Keratinocyte (primary cell): ENCODE data around the gene NT5E. TPM values are rescaled to one million over a fixed set of nuclear protein-coding genes. Genes with fewer than 3 reads are reported as not detected.

ENCODE experiments used
- DNase-seq: peaks from one replicate; pipeline ENCODE4 v3.0.0-alpha.2; 2011; ENCODE audit warnings: low read depth, missing footprints, low spot score
- FAIRE-seq: peaks from 2 replicates; lab custom pipeline; 2011; peaks lifted over from hg19 to GRCh38; lab: Jason Lieb, UNC
- H2AFZ ChIP-seq: 2 replicates; pipeline ENCODE4 v1.6.0; 2012; ENCODE audit warnings: low read length, control low read depth, inconsistent platforms; ENCODE audit not compliant: control insufficient read depth
- H3K27ac ChIP-seq: 2 replicates; pipeline ENCODE4 v1.5.1; 2011; ENCODE audit warnings: low read length; ENCODE audit not compliant: control insufficient read depth, insufficient read depth
- H3K27me3 ChIP-seq: 3 replicates; pipeline ENCODE4 v1.6.0; 2011; ENCODE audit warnings: low read length; ENCODE audit not compliant: control insufficient read depth, insufficient read depth; ENCODE audit errors: extremely low read depth
- H3K36me3 ChIP-seq, 2 experiments: 2 replicates in 1 of 2; 3 replicates in 1 of 2; pipeline ENCODE4 v1.5.1; 2011; ENCODE audit warnings: low read length in 2 of 2, mild to moderate bottlenecking in 1 of 2; ENCODE audit not compliant: control insufficient read depth in 2 of 2, insufficient read depth in 2 of 2; ENCODE audit errors: extremely low read depth in 1 of 2
- H3K4me1 ChIP-seq: 3 replicates; pipeline ENCODE4 v1.5.1; 2011; ENCODE audit warnings: low read length; ENCODE audit not compliant: control insufficient read depth, insufficient read depth; ENCODE audit errors: extremely low read depth
- H3K4me2 ChIP-seq: 3 replicates; pipeline ENCODE4 v1.6.0; 2011; ENCODE audit warnings: low read depth, low read length; ENCODE audit not compliant: control insufficient read depth, insufficient read depth; ENCODE audit errors: extremely low read depth
- H3K4me3 ChIP-seq, 3 experiments: fragments of 200-600 bp in 1 of 3; sonication (generic) in 1 of 3; 2 replicates in 2 of 3; 3 replicates in 1 of 3; pipeline ENCODE4 v1.5.1; 2011 to 2016; ENCODE audit warnings: low read length in 3 of 3, mild to moderate bottlenecking in 3 of 3, control low read depth in 2 of 3, inconsistent platforms in 1 of 3, low read depth in 1 of 3, mixed read lengths in 1 of 3, mixed run types in 1 of 3, moderate library complexity in 1 of 3; ENCODE audit not compliant: control insufficient read depth in 2 of 3, insufficient read depth in 2 of 3; ENCODE audit errors: extremely low read depth in 1 of 3
- H3K79me2 ChIP-seq: 2 replicates; pipeline ENCODE4 v1.6.0; 2012; ENCODE audit warnings: low read length; ENCODE audit not compliant: control insufficient read depth, insufficient read depth
- H3K9ac ChIP-seq: 3 replicates; pipeline ENCODE4 v1.6.0; 2011; ENCODE audit warnings: low read length; ENCODE audit not compliant: control insufficient read depth, insufficient read depth; ENCODE audit errors: extremely low read depth
- H3K9me1 ChIP-seq: 3 replicates; pipeline ENCODE4 v1.6.0; 2011; ENCODE audit warnings: low read length; ENCODE audit not compliant: control insufficient read depth, insufficient read depth; ENCODE audit errors: extremely low read depth
- H3K9me3 ChIP-seq: 2 replicates; pipeline ENCODE4 v1.5.1; 2012; ENCODE audit warnings: low read depth, low read length; ENCODE audit not compliant: control insufficient read depth
- H4K20me1 ChIP-seq: 3 replicates; pipeline ENCODE4 v1.6.0; 2011; ENCODE audit warnings: low read length; ENCODE audit not compliant: control insufficient read depth, insufficient read depth; ENCODE audit errors: extremely low read depth
- CTCF ChIP-seq, 3 experiments: IDR thresholded peaks in 1 of 3; conservative IDR thresholded peaks in 1 of 3; optimal IDR thresholded peaks in 1 of 3; 2 replicates in 2 of 3; 3 replicates in 1 of 3; pipeline versions ENCODE3 to v1.5.1; 2011; ENCODE audit warnings: low read length in 3 of 3, mild to moderate bottlenecking in 3 of 3, moderate library complexity in 2 of 3, control low read depth in 1 of 3, inconsistent platforms in 1 of 3; ENCODE audit not compliant: insufficient read depth in 2 of 3; ENCODE audit errors: extremely low read depth in 1 of 3
- EZH2 ChIP-seq: IDR thresholded peaks from one replicate; pipeline ENCODE4 v1.6.1; 2012; ENCODE audit warnings: inconsistent platforms, mild to moderate bottlenecking, low read length, moderate library complexity
- dilution Hi-C: fragments of 300-500 bp; cut with MboI; formaldehyde crosslinking; loops from one replicate; pipeline ENCODE4 v1.7.0; 2020; ENCODE audit warnings: low sequenced_read_pairs; ENCODE audit not compliant: extremely low pct_ligation_motif_present
- polyA plus RNA-seq, 5 experiments: library from polyadenylated mRNA; depleted of rRNA in 3 of 5; stranded (reverse) in 3 of 5; stranded (forward) in 1 of 5; unstranded in 1 of 5; fragments of >200 nt; gene quantifications; 1 replicate in 1 of 5; 2 replicates in 3 of 5; 3 replicates in 1 of 5; pipeline versions ENCODE4 v1.2.1 to v1.2.3, GENCODE V29; 2011 to 2012; ENCODE audit warnings: missing spikeins in 2 of 5, low read depth in 1 of 5, low replicate concordance in 1 of 5

Gene NT5E
- polyA plus RNA-seq, 1 donor (not counting 4 experiments of a cell fraction or from before 2014, with no cell fraction given) = 268 TPM

GRCh38 chr6:85456782-85457181, 6.9 kb downstream of the NT5E start:
- Histone ChIP-seq H3K9me3 (no peaks in the 10 kb centered on the region), H3K9me1 (no peaks in the 10 kb centered on the region), H3K27me3 (no peaks in the 10 kb centered on the region), H3K4me3 (no peak overlapping the region), H4K20me1 (no peaks in the 10 kb centered on the region), H3K4me1 (peaks cover 95% of the 10 kb centered on the region), H3K79me2 (peaks cover 74% of the 10 kb centered on the region), H2AFZ (no peak overlapping the region), H3K36me3 (peaks cover 8 to 35% of the 10 kb centered on the region in 2 experiments), H3K27ac (no peak overlapping the region), H3K4me2 (peak overlapping the region; percentile 44), H3K9ac (no peak overlapping the region)
- dilution Hi-C loops = no loop called here
- no peak for TF ChIP-seq EZH2
- TF ChIP-seq CTCF (optimal IDR thresholded peaks at IDR 0.05 in 1 of 3, IDR thresholded peaks at IDR 0.05 in 1 of 3, conservative IDR thresholded peaks at IDR 0.05 in 1 of 3; ENCODE audit: extremely low read depth in 1 of 3, insufficient read depth in 2 of 3, low read length in 3 of 3) = no peak
- DNase-seq = no peak
- no peak for FAIRE-seq

GRCh38 chr6:85458184-85458583, 8.3 kb downstream of the NT5E start:
- Histone ChIP-seq H3K9me1 (no peaks in the 10 kb centered on the region), H3K27ac (peak overlapping the region; percentile 54), H3K9ac (peak overlapping the region; percentile 19), H3K79me2 (peaks cover 69% of the 10 kb centered on the region), H3K27me3 (no peaks in the 10 kb centered on the region), H2AFZ (no peak overlapping the region), H3K4me1 (peaks cover 100% of the 10 kb centered on the region), H3K9me3 (no peaks in the 10 kb centered on the region), H3K4me3 (peak overlapping the region in 1 of 3 experiments; percentile 6), H3K36me3 (peaks cover 4 to 39% of the 10 kb centered on the region in 2 experiments), H4K20me1 (no peaks in the 10 kb centered on the region), H3K4me2 (peak overlapping the region; percentile 49)
- TF ChIP-seq CTCF (optimal IDR thresholded peaks at IDR 0.05 in 1 of 3, IDR thresholded peaks at IDR 0.05 in 1 of 3, conservative IDR thresholded peaks at IDR 0.05 in 1 of 3; ENCODE audit: extremely low read depth in 1 of 3, insufficient read depth in 2 of 3, low read length in 3 of 3) (no peak), EZH2 (no peak)
- peak; percentile 60 for FAIRE-seq
- no peak for DNase-seq
- dilution Hi-C loops = no loop called here
